GM21528 (cell line): Measurements from ENCODE around the gene NUP155.
"Not testable (repeated sequence)": the region's sequence is repeated elsewhere in the genome, so short reads cannot be mapped to it uniquely, and the experiment has no call there.

Source experiments
- ATAC-seq: cut with Tn5 transposase; IDR thresholded peaks from one replicate; pipeline ENCODE4 v1.9.1; 2021; ENCODE audit warnings: mild to moderate bottlenecking, moderate library complexity; ENCODE audit not compliant: unreplicated experiment, low FRiP score

Gene NUP155

DNA sequence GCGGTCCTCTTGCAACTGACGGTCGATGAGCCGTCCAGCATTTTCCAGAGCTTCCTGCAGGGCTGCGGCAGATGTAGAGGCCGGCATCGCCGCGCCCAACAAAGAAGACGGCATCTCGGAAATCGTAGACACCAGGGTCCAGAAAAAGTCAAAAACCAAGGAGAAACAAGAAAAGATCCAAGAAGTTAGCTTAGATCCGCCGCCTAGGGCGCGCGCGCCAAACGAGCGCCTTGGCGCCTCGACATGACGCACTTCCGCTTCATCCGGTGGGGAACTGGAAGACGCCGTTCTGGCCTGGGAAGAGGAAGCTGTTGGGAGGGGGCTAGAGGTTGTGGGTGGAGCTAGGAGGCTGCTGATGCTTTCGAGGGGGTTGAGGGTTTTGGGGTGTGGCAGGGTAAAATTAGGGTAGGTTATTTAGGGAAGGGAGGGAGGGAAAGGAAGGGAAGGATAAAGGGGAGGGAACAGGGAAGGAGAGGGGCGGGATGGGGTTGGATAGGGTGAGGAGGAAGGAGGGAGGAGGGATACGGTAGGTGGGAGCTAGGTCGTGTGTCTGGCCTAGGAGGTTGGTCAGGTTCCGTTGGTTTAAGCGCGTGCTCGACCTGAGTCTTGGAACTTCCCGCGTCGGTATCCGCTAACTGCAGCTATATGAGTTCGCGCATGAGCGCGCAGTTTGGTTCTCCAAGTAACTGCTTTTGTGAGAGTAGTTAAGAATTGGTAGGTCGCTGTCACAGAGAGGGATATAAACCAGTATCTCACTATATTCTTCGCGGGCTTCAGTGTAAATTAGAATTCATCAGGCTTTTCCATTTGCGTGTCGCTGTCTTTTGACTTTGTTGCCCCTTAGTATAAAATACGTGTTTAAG, at the start of gene NUP155:
Gene NUP155 (minus strand): TSS at position 243 of the 863 bp plus-strand sequence. CDS start 129 bp downstream, at position 114.
- ATAC-seq, result peak; percentile 93

DNA sequence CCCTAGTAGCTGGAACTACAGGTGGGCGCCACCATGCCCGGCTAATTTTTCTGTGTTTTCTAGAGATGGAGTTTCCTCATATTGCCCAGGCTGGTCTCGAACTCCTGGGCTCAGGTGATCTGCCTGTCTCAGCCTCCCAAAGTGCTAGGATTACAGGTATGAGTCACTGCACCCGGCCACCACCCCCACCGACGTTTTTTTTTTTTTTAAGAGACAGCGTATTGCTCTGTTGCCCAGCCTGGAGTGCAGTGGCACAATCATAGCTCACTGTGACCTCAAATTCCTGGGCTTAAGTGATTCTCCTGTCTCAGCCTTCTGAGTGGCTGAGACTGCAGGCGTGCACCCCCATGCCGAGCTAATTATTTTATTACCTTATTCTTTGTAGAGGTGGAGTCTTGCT, 46.4 kb upstream of the NUP155 start:
- ATAC-seq, result no peak

DNA sequence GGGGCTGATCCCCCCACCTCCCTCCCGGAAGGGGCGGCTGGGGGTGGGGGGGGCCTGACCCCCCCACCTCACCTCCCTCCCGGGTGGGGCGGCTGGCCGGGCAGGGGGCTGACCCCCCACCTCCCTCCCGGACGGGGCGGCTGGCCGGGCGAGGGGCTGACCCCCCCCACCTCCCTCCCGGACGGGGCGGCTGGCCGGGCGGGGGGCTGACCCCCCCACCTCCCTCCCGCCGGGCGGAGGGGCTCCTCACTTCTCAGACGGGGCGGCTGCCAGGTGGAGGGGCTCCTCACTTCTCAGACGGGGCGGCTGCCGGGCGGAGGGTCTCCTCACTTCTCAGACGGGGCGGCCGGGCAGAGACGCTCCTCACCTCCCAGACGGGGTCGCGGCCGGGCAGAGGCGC, 44.5 kb upstream of the NUP155 start:
- ATAC-seq, result not testable (repeated sequence)

DNA sequence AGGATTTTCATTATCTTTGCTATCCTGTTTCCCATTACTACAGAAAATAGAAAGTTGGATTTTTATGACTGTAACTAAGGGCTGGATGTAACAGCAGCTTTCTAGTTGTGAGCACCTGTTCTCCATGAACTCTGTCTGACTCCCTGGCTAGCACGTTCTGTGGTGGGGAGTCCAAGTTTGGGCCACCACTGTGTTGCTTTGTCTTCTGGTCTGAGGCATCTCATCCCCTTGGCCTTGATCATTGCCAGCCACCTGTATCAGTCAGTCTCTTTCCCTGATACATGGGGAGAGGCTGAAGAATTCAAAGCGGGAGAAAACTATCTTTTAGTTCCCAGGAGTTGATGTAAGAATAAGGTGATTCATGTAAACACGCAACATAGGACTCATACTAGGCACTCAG, 41.6 kb upstream of the NUP155 start:
- ATAC-seq, result no peak

DNA sequence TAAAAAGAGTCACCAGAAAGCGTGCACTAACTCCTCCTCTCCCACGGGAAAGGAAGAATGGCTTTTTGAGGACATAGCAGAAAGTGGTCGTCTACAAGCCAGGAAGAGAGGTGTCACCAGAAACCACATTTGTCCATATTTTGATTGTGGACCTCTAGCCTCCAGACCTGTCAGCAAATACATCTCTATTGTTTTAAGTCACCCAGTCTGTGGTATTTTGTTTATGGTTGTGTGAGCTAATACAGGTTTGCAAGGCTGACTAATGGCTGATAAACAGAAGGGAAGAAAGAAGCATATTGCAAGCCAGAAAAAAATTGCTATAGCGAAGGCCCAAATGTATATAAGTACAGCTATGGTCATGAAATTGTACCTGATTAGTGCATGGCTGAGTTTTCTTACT, 29.6 kb upstream of the NUP155 start:
- ATAC-seq, result no peak

DNA sequence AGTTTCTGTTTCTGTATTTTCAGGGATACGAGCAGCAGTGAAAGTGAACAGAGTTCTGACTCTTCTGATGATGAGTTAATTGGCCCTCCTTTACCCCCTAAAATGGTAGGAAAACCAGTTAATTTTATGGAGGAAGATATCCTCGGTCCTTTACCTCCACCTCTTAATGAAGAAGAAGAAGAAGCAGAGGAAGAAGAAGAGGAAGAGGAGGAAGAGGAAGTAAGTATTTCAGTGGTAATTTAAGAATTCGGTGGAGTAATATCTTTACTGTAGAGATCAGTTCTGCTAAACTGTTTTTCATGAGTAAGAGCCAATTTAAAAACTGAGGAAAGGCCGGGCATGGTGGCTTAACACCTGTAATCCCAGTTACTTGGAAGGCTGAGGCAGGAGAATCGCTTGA, 25.4 kb upstream of the NUP155 start:
- ATAC-seq, result no peak

DNA sequence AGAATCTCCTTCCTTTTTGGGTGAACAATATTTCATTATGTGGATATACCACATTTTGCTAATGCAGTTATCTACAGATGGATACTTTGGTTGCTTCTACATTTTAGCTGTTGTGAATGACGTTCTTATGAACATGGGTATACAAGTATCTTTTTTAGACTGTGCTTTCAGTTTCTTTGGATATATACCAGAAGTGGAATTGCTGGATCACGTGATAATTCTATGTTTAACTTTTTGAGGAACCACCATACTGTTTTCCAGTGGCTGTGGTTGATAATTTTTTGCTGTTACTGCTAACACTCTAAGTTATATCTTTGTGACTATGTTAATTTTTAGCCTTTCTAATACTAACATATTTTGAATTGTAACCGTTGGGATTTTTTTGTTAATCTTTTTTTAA, 20.7 kb upstream of the NUP155 start:
- no peak for ATAC-seq

DNA sequence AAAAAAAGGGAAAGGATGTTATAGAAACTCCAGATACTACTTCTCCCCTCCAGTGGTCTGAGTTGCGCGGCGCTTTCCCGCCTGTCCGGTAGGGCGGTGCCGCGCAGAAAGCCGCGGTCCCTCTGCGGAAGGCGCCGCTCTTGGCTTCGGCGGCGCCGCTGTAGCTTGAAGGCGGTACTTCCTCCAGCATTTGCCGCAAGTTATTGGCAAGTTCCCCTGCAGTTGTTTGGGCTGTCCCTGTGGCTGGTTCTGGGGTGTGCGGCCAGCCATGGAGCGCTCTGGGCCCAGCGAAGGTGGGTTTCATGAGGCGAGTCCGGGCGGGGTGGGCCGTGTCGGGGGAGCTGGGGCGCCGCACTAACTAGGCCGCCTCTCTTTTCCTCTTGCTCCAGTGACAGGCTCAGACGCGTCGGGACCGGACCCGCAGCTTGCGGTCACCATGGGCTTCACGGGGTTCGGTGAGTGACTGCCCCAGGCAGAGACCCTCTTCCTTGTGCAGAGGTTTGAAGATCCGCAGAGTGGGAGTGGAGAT, 8.3 kb upstream of the NUP155 start, which contains the start of gene WDR70:
Gene WDR70 (plus strand): TSS at position 219 of the 529 bp plus-strand sequence. CDS start 50 bp downstream, at position 269.
- ATAC-seq, result peak; percentile 99

DNA sequence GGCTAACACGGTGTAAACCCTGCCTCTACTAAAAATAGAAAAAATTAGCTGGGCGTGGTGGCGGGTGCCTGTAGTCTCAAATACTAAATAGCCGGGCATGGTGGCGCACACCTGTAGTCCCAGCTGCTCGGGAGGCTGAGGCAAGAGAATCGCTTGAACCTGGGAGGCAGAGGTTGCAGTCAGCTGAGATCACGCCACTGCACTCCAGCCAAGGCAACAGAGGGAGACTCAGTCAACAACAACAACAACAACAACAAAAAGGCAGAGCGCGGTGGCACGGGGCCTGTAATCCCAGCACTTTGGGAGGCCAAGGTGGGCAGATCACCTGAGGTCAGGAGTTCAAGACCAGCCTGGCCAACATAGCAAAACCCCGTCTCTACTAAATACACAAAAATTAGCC, 7.2 kb upstream of the NUP155 start:
- not testable (repeated sequence) for ATAC-seq

DNA sequence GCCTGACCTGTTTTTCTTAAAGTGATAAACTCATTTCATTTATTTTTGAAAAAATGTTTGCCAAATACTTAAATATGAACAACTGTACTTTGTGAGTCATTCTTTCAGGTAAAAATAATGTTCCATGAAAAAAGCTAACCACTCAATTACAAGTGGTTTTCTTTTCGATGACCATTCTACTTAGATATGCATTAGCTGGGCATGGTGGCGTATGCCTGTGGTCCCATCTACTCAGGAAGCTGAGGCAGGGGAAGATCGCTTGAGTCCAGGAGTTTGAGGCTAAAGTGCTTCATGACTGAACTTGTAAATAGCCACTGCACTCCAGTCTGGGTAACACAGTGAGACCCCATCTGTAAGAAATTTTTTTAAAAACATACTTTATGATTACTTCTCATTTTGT, 4.2 kb upstream of the NUP155 start:
- no peak for ATAC-seq

DNA sequence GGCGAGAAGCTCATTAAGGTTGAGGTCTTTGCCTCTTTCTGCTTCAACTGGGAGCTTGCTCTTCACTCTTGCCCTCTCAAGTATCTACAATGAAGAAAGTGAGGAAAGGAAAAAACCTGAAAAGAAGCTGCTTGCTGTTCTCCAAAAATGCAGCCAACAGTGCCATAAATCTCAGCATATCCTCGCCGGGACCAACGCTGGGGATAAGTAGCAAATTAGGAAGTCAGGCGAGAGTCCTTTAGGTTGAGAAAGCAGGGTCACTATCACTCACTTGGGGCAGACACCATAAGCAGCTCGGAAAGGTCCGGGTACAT, 399 bp downstream of the NUP155 start:
- ATAC-seq, result no peak

DNA sequence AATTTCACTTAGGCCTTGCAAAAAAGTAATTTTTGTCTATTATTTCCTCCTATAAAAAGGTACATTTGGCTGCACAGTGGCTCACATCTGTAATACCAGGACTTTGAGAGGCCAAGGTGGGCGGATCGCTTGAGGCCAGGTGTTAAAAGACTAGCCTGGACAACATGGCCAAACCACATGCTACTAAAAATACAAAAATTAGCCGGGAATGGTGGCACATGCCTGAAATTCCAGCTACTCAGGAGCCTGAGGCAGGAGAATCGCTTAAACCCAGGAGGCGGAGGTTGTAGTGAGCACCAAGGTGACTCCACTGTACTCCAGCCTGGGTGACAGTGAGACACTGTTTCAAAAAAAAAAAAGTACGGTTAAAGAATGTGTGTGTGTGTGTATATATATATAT, 15.7 kb downstream of the NUP155 start:
- no peak for ATAC-seq

DNA sequence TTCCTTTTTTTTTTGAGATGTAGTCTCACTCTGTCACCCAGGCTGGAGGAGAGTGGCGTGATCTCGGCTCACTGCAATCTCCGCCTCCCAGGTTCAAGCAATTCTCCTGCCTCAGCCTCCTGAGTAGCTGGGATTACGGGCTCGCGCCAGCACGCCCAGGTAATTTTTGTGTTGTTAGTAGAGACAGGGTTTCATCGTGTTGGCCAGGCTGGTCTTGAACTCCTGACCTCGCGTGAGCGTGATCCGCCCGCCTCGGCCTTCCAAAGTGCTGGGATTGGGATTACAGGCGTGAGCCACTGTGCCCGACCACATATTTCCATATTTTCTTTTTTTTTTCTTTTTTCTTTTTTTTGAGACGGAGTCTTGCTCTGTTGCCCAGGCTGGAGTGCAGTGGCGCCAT, 28.2 kb downstream of the NUP155 start:
- ATAC-seq, result not testable (repeated sequence)

DNA sequence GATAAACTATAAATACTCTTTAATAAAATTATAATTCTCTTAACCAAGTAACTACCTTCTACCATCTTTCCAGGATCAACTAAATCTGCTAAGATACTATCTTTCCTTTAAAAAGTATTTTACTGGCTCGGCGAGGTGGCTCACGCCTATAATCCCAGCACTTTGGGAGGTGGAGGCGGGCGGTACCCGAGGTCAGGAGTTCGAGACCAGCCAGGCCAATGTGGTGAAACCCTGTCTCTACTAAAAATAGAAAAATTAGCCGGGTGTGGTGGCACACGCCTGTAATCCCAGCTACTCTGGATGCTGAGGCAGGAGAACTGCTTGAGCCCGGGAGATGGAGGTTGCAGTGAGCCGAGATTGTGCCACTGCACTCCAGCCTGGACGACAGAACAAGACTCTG, 36.2 kb downstream of the NUP155 start:
- not testable (repeated sequence) for ATAC-seq

DNA sequence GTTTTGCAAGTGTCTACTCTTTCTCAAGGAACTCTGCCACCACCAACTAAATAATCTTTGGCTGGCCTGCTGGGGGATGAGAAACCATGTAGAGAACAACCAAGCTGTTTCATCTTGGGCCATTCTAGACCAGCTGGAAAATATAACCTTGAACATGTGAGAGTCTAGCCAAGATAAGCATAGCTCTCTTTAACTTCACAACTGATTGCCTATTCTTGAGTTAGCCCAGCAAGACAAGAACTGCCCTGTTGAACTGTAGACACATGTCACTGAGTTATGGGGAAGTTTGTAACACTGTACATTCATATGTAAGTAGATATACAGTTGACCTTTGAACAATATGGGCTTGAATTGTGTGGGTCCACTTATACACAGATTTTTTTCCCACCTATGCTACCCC, 44.4 kb downstream of the NUP155 start:
- ATAC-seq, result no peak

DNA sequence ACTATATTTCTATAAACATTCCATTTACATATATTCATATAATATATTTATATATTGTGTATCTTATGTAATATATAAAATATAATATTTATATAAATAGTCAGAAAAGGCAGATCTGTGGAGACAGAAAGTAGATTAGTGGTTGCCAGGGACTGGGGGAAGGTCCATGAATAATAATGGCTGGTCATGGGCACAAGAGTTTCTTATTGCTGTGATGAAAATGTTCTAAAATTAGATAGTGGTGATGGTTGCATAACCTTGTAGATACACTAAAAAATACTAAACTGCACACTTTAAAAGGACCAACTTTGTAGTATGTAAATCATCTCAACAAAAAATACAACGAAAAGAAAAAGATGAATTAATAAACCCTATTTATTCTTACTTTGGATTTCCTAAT, 47.3 kb downstream of the NUP155 start:
- ATAC-seq, result no peak

DNA sequence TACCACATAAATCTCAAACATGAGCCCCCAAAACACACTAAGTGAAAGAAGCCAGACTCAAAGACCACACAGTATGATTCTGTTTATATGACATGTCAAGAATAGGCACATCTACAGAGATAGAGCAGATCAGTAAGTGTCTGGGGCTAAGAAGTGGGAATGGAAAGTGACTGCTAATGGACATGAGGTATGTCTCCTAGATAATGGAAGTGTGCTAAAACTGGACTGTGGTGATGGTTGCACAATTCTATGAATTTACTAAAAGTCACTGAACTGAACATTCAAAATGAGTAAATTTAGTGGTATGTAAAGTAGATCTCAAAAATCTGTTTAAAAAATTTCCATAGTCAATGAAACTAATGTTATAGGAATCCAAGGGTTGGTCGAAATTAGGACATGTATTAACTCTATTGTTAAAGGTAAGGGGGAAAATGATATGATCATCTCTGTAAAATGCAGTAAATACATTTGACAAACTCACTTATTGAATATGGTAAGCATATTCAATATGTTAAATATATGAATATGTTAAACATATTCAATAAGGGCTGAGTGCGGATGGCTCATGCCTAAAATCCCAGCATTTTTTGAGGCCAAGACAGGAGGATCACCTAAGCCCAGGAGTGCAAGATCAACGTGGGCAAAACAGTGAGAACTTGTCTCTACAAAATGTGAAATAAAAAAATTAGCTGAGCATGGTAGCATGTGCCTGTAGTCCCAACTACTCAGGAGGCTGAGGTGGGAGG, 51.7 kb downstream of the NUP155 start:
- ATAC-seq, result no peak

DNA sequence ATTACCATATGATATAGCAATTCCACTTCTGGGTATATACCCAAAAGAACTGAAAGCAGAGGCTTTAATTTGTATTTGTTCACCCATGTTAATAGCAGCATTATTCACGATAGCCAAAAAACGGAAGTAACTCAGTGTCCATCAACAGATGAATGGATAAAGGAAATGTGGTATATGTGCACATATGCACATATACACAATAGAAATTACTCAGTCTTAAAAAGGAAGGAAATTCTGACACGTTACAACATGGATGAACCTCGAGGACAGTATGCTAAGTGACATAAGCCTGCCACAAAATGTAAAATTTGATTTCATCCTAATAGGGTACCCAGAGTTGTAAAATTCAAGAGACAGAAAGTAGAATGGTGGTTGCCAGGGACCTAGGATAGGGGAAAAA, 54.9 kb downstream of the NUP155 start:
- ATAC-seq, result no peak

DNA sequence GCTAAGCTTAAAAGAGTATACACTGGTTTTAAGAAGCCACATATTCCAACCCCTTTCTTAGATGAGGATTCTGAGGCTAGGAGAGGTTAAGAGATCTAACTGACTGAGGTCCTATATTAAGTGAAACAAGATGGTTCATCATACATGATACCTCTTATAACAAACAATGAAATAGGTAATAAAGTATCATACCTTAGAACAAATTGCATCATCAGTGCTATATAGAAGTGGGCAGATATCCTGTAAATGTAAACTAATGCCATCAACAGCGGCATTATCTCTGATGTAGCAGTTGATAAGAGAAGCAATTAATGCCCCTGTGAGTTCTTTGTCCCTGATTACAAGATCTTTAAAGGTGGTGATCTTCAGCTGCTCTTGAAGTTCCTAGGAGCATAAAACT, 60.5 kb downstream of the NUP155 start:
- ATAC-seq, result no peak

DNA sequence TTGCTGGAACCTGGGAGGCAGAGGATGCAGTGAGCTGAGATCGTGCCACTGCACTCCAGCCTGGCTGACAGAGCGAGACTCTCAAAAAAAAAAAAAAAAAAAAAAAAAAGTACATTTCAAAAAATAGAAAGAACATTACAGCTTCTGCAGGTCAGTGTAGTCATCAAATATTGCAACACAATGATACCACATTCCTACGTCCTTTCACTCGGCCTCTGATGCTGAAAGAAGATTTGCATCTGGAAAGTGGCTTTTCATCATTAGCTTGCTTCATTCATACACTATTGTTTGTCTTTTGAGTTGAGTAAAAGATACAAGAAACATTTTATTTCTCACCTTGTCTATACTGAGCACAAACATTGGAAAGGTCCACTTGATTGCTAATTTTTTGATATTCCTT, 62.1 kb downstream of the NUP155 start:
- no peak for ATAC-seq

DNA sequence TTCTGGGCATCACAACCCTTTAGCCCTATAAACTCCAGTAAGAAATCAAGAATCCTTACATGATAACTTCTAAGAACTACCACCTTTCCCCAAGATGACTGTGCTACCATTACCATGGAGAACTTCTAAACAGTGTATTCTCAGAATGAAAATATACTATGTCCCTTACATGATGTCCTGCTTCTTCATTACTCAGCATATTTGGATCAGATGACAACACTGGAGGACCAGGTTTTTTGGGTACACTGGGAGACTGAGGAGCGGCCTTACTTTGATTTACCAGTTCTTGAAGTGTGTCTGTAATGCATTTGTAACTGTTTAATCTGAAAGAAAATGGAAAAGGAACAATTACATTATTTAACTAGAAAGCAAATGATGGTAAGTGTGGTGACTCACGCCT, 66.0 kb downstream of the NUP155 start:
- ATAC-seq, result no peak

DNA sequence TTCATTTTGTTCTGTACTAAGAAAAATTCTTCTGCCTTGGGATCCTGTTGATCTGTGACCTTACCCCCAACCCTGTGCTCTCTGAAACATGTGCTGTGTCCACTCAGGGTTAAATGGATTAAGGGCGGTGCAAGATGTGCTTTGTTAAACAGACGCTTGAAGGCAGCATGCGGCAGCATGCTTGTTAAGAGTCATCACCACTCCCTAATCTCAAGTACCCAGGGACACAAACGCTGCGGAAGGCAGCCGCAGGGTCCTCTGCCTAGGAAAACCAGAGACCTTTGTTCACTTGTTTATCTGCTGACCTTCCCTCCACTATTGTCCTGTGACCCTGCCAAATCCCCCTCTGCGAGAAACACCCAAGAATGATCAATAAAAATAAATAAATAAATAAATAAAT, 74.6 kb downstream of the NUP155 start:
- not testable (repeated sequence) for ATAC-seq
